Esophagus squamous epithelium (tissue), 5 donors: ENCODE data around the gene CACNA1B. TPM values are rescaled to one million over a fixed set of nuclear protein-coding genes. Genes with fewer than 3 reads are reported as not detected.

ENCODE experiments used
- DNase-seq: peaks from one replicate; lab custom pipeline; 2025; lab: John Stamatoyannopoulos, UW
- H3K27ac ChIP-seq, 4 donors: fragments of 200-600 bp; sonication (generic); one replicate each; pipeline ENCODE4 v1.5.1; 2016 to 2019; ENCODE audit warnings: mild to moderate bottlenecking in 1 of 4
- H3K27me3 ChIP-seq, 4 donors: fragments of 200-600 bp; sonication (generic); 1 replicate in 3 of 4; 2 replicates in 1 of 4; pipeline versions ENCODE4 v1.5.1 to v1.6.0; 2017 to 2021; ENCODE audit warnings: antibody characterized with exemption in 1 of 4
- H3K36me3 ChIP-seq, 3 donors: fragments of 200-600 bp; sonication (generic); one replicate each; pipeline ENCODE4 v1.5.1; 2016 to 2019
- H3K4me1 ChIP-seq, 3 donors: fragments of 200-600 bp; sonication (generic); one replicate each; pipeline ENCODE4 v1.5.1; 2017 to 2019
- H3K4me3 ChIP-seq, 4 donors: fragments of 200-600 bp; sonication (generic); 1 replicate in 3 of 4; 2 replicates in 1 of 4; pipeline ENCODE4 v1.5.1; 2016 to 2019; ENCODE audit warnings: mild to moderate bottlenecking in 2 of 4, moderate library complexity in 1 of 4
- H3K9me3 ChIP-seq, 3 donors: fragments of 200-600 bp; sonication (generic); one replicate each; pipeline ENCODE4 v1.5.1; 2016 to 2019
- CTCF ChIP-seq, 6 experiments: fragments of 450-650 bp in 4 of 6; fragments of 200-600 bp in 2 of 6; sonication (generic) in 2 of 6; IDR thresholded peaks; one replicate each; pipeline ENCODE4 v1.5.1; 2016 to 2019; ENCODE audit warnings: antibody characterized with exemption in 6 of 6, mild to moderate bottlenecking in 4 of 6, moderate library complexity in 4 of 6
- POLR2A ChIP-seq, 4 donors: fragments of 450-650 bp; IDR thresholded peaks; one replicate each; pipeline ENCODE4 v1.6.1; 2017; ENCODE audit warnings: antibody characterized with exemption in 4 of 4, mild to moderate bottlenecking in 4 of 4, moderate library complexity in 3 of 4
- WGBS, 2 donors: methylation state at CpG; one replicate each; pipeline ENCODE4 v1.1.5; 2018; 5-methylcytosine and 5-hydroxymethylcytosine counted together
- intact Hi-C: fragments of 100-400 bp; cut with DNase I; formaldehyde crosslinking; loops from one replicate; pipeline ENCODE4 v1.15.0; 2022
- total RNA-seq, 4 donors: library from RNA; depleted of rRNA; stranded (reverse); fragments of >200 nt; gene quantifications; one replicate each; pipeline ENCODE4 v1.1.0, GENCODE V29; 2016
- donor health status: DM: yes; HTN: yes; CAD: no.

CACNA1B gene
- total RNA-seq, 4 donors from 2014 or later = not detected

DNA sequence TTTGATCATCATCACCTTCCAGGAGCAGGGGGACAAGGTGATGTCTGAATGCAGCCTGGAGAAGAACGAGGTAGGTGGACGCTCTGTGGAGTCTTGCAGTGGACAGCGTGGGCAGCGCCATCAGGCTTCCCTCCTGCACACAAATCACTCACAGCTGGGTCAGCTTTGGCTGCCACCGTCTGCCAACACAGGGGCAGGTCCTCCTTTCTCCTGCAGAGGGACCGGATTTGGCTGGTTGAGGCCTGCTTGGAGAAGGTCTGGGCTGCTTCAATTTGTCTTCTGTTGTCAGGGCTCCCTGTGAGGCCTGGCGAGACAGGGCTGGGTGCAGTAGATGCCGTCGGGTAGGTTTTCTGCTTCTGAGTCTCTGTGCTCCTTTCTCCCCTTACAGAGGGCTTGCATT is 180.6 kb downstream of the CACNA1B start:
- Histone ChIP-seq H3K4me1 (no peaks in the 10 kb centered on the region), H3K36me3 (no peaks in the 10 kb centered on the region), H3K4me3 (no peak overlapping the region), H3K27me3 (peaks cover 0 to 7% (median 0%) of the 10 kb centered on the region in 4 donors), H3K27ac (no peak overlapping the region), H3K9me3 (no peaks in the 10 kb centered on the region)
- intact Hi-C loops = no loop called here
- DNase-seq = no peak
- no peak for TF ChIP-seq CTCF (IDR thresholded peaks at IDR 0.05)
- no peak for TF ChIP-seq POLR2A (IDR thresholded peaks at IDR 0.05)
- WGBS, 2 donors = 94 to 100% methylated on average over 2 to 4 of the region's 9 CpGs

DNA sequence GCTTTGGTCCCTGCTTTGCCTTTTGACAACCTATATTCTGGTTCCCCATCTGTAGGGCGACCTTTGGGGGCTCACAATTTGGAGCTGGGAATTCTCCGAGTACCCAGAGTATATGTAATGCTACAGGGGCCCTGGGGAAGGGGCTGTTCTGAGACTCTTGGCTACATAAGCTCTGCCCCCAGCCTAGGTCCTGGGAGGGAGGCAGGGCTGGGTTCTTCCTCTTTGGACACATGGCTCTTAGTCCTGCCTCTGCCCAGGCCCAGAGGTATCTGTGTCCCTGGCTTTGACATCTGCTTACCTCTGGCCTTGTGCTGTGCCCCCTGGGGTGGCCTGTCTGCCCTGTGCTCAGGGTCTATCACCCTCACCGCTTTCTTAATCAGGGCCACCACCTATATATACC is 181.6 kb downstream of the CACNA1B start:
- TF ChIP-seq CTCF (IDR thresholded peaks at IDR 0.05) = no peak
- TF ChIP-seq POLR2A (IDR thresholded peaks at IDR 0.05) = no peak
- DNase-seq = no peak
- WGBS, 2 donors = 68 to 89% methylated on average over 1 to 3 of the region's 3 CpGs
- Histone ChIP-seq H3K4me1 (no peaks in the 10 kb centered on the region), H3K36me3 (no peaks in the 10 kb centered on the region), H3K27ac (no peak overlapping the region), H3K27me3 (peaks cover 0 to 12% (median 0%) of the 10 kb centered on the region in 4 donors), H3K9me3 (no peaks in the 10 kb centered on the region), H3K4me3 (no peak overlapping the region)
- intact Hi-C loops = no loop called here

DNA sequence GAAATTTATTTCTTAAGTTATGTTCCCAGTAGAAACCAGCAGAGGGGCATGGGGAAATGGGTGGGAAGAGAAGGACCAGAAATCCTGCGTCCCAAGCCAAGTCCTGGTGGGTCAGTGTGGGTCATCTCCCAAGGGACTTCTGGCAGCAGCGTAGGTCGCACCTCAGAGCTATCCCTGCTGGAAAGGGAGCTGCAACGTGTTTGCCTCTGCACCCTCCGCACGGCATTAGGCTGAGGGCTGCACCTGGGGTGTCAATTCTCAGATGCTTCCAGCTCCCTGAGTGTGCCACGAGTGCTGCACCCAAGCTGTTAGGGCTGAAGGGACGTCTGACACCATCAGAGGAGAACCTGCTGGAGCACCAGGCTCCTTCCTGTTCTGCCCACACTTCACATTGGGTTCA is 182.8 kb downstream of the CACNA1B start:
- H3K4me1 ChIP-seq = no peaks in the 10 kb centered on the region
- intact Hi-C loops = no loop called here
- no peaks in the 10 kb centered on the region for H3K36me3 ChIP-seq
- no peak overlapping the region for H3K4me3 ChIP-seq
- 79 to 88% methylated on average over 3 to 5 of the region's 8 CpGs for WGBS, 2 donors
- H3K27ac ChIP-seq = no peak overlapping the region
- TF ChIP-seq CTCF (IDR thresholded peaks at IDR 0.05) (no peak), POLR2A (IDR thresholded peaks at IDR 0.05) (no peak)
- no peaks in the 10 kb centered on the region for H3K9me3 ChIP-seq
- DNase-seq = no peak
- peaks cover 0 to 19% (median 0%) of the 10 kb centered on the region in 4 donors for H3K27me3 ChIP-seq

GRCh38 chr9:138060881-138061280 is 183.3 kb downstream of the CACNA1B start:
- H3K27ac ChIP-seq = no peak overlapping the region
- no peaks in the 10 kb centered on the region for H3K4me1 ChIP-seq
- intact Hi-C loops = no loop called here
- WGBS, 2 donors = 67 to 87% methylated on average over 1 to 5 of the region's 8 CpGs
- H3K9me3 ChIP-seq = no peaks in the 10 kb centered on the region
- H3K4me3 ChIP-seq = no peak overlapping the region
- DNase-seq = no peak
- H3K27me3 ChIP-seq = peaks cover 0 to 19% (median 0%) of the 10 kb centered on the region in 4 donors
- TF ChIP-seq POLR2A (IDR thresholded peaks at IDR 0.05) (no peak), CTCF (IDR thresholded peaks at IDR 0.05) (no peak)
- H3K36me3 ChIP-seq = no peaks in the 10 kb centered on the region

GRCh38 chr9:138061631-138062030 is 184.0 kb downstream of the CACNA1B start:
- Histone ChIP-seq H3K36me3 (no peaks in the 10 kb centered on the region), H3K4me1 (no peaks in the 10 kb centered on the region), H3K27me3 (peaks cover 0 to 19% (median 0%) of the 10 kb centered on the region in 4 donors), H3K4me3 (no peak overlapping the region), H3K9me3 (no peaks in the 10 kb centered on the region), H3K27ac (no peak overlapping the region)
- no peak for TF ChIP-seq POLR2A (IDR thresholded peaks at IDR 0.05)
- TF ChIP-seq CTCF (IDR thresholded peaks at IDR 0.05) = no peak
- WGBS, 2 donors = 50 to 94% methylated on average over 2 to 3 of the region's 6 CpGs
- no peak for DNase-seq
- intact Hi-C loops = no loop called here
